ENCODE data around the gene DDX28.

DNA sequence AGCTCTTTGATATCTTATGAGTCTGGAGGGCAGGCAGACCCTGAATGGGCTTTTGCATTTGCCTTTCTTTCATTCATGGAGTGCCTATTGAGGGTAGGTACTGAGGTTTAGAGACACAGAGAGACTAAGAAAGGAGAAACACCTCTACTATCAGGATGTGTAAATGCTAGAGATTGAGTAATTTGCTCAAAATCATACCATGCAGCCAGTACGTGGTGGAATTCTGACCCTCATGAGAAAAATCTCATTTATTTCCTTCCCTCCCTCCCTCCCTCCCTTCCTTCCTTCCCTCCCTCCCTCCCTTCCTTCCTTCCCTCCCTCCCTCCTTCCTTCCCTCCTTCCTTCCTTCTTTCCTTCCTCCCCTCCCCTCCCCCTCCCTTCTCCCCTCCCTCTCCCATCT lies 43.7 kb upstream of the DDX28 start:
- no peak for TF ChIP-seq EZH2 (IDR thresholded peaks at IDR 0.05; ENCODE audit: borderline replicate concordance, low read depth, low read length, severe bottlenecking)
- TF ChIP-seq, protein P1, sequence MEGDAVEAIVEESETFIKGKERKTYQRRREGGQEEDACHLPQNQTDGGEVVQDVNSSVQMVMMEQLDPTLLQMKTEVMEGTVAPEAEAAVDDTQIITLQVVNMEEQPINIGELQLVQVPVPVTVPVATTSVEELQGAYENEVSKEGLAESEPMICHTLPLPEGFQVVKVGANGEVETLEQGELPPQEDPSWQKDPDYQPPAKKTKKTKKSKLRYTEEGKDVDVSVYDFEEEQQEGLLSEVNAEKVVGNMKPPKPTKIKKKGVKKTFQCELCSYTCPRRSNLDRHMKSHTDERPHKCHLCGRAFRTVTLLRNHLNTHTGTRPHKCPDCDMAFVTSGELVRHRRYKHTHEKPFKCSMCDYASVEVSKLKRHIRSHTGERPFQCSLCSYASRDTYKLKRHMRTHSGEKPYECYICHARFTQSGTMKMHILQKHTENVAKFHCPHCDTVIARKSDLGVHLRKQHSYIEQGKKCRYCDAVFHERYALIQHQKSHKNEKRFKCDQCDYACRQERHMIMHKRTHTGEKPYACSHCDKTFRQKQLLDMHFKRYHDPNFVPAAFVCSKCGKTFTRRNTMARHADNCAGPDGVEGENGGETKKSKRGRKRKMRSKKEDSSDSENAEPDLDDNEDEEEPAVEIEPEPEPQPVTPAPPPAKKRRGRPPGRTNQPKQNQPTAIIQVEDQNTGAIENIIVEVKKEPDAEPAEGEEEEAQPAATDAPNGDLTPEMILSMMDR (IDR thresholded peaks at IDR 0.05; ENCODE audit: extremely low read depth in 1 of 2, insufficient read depth in 1 of 2, low read depth in 1 of 2, low read length in 2 of 2), result no peak
- TF ChIP-seq POLR2A (IDR thresholded peaks at IDR 0.05; ENCODE audit: low read depth, low read length), result no peak
- no peak for TF ChIP-seq POLR2AphosphoS5 (IDR thresholded peaks at IDR 0.05; ENCODE audit: insufficient read depth, low read depth, low read length)
- TF ChIP-seq MYC (IDR thresholded peaks at IDR 0.05; ENCODE audit: low read depth, low read length), result no peak
